Left ventricle myocardium superior (tissue), 1 donor: Measurements from ENCODE around the gene ABCA5. TPM values are rescaled to one million over a fixed set of nuclear protein-coding genes. Genes with fewer than 3 reads are reported as not detected.
"Not testable (repeated sequence)": the region's sequence is repeated elsewhere in the genome, so short reads cannot be mapped to it uniquely, and the experiment has no call there.

Experiments
- ATAC-seq: fragments of 200-7000 bp; cut with Tn5 transposase; one replicate; pipeline ENCODE4 v1.9.1; 2020; ENCODE audit warnings: mild to moderate bottlenecking, moderate library complexity
- DNase-seq: peaks from one replicate; pipeline ENCODE4 v3.0.0-alpha.2; 2020
- intact Hi-C: fragments of 100-400 bp; cut with micrococcal nuclease; formaldehyde crosslinking; loops from one replicate; pipeline ENCODE4 v1.11.0; 2022
- total RNA-seq: library from RNA; stranded (reverse); fragmentation: NEBNext Ultra II Directional; extraction: Animal tissue kit (Norgen Biotek cat#: 25700); gene quantifications from one replicate; pipeline ENCODE4 v1.2.1, GENCODE V29; 2021
- donor health status: DM: no; HTN: yes; CAD: no; lungs with severe emphysema.

ABCA5 gene
- total RNA-seq, 1 donor from 2014 or later = 27.0 TPM

GRCh38 chr17:69276279-69276678, 50.7 kb downstream of the ABCA5 start:
- DNase-seq, ATAC-seq, intact Hi-C loops: not testable (repeated sequence)

- ATAC-seq (no peak), DNase-seq (no peak)
- intact Hi-C loops = no loop called here
These were observed 51.2 kb downstream of the ABCA5 start for GRCh38 chr17:69275751-69276150.

GRCh38 chr17:69271023-69271422, 55.9 kb downstream of the ABCA5 start:
- DNase-seq (no peak), ATAC-seq (no peak)
- intact Hi-C loops = no loop called here

- DNase-seq (no peak), ATAC-seq (peak; percentile 65)
- intact Hi-C loops = no loop called here
These were observed 57.6 kb downstream of the ABCA5 start for GRCh38 chr17:69269131-69269998.

- DNase-seq (no peak), ATAC-seq (no peak)
- intact Hi-C loops = no loop called here
These were observed 58.4 kb downstream of the ABCA5 start for GRCh38 chr17:69268543-69269014.

- intact Hi-C loops = no loop called here
- ATAC-seq (no peak), DNase-seq (no peak)
These were observed 59.7 kb downstream of the ABCA5 start for GRCh38 chr17:69267219-69267618.

GRCh38 chr17:69265873-69266272, 61.1 kb downstream of the ABCA5 start:
- no peak for ATAC-seq
- DNase-seq = no peak
- intact Hi-C loops = no loop called here

- ATAC-seq (no peak), DNase-seq (no peak)
- intact Hi-C loops = no loop called here
These were observed 72.7 kb downstream of the ABCA5 start for GRCh38 chr17:69254187-69254586.

GRCh38 chr17:69250641-69251040, 76.3 kb downstream of the ABCA5 start:
- intact Hi-C loops = no loop called here
- ATAC-seq = no peak
- DNase-seq = no peak

GRCh38 chr17:69246726-69247375, 80.1 kb downstream of the ABCA5 start:
- intact Hi-C loops = no loop called here
- DNase-seq (no peak), ATAC-seq (peak; percentile 51)

GRCh38 chr17:69246202-69246601, 80.7 kb downstream of the ABCA5 start:
- no peak for ATAC-seq
- DNase-seq = no peak
- intact Hi-C loops = no loop called here

- no peak for DNase-seq
- ATAC-seq = no peak
- intact Hi-C loops = no loop called here
These were observed 81.3 kb downstream of the ABCA5 start for GRCh38 chr17:69245617-69246016.

GRCh38 chr17:69239611-69240600, 87.0 kb downstream of the ABCA5 start:
- intact Hi-C loops = loop anchor here (5.0 kb wide), 1 partner anchor 463 kb away; no protein-coding TSS in a partner anchor
- DNase-seq (no peak), ATAC-seq (no peak)

GRCh38 chr17:69236946-69237345, 90.0 kb downstream of the ABCA5 start:
- no peak for DNase-seq
- ATAC-seq = no peak
- intact Hi-C loops = loop anchor here (5.0 kb wide), 1 partner anchor 460 kb away; no protein-coding TSS in a partner anchor

GRCh38 chr17:69236464-69236863, 90.5 kb downstream of the ABCA5 start:
- DNase-seq = no peak
- ATAC-seq = no peak
- intact Hi-C loops = loop anchor here (5.0 kb wide), 1 partner anchor 459 kb away; no protein-coding TSS in a partner anchor

- ATAC-seq (peak; percentile 91), DNase-seq (peak; percentile 69)
- intact Hi-C loops = loop anchor here (5.0 kb wide), 1 partner anchor 458 kb away; no protein-coding TSS in a partner anchor
These were observed 91.4 kb downstream of the ABCA5 start for GRCh38 chr17:69235338-69236058.

GRCh38 chr17:69232650-69233049, 94.3 kb downstream of the ABCA5 start:
- DNase-seq (no peak), ATAC-seq (no peak)
- intact Hi-C loops = no loop called here

- DNase-seq (no peak), ATAC-seq (no peak)
- intact Hi-C loops = no loop called here
These were observed 95.4 kb downstream of the ABCA5 start for GRCh38 chr17:69231521-69231920.
